Stimulated activated naive CD8-positive, alpha-beta T cell treated with anti-CD3 and anti-CD28 coated beads, Interleukin-15, Interleukin-2, amounts not matched to agents 100 U/mL and 50 U/mL, for 24 hours (primary cell): ENCODE measurements around the gene MAGIX.
A peak's percentile ranks its signal among the peaks of the same experiment; 100 is the strongest.

ENCODE experiments used
- ATAC-seq: fragments of 150-1000 bp; cut with Tn5 transposase; one replicate; pipeline ENCODE4 v1.10.0; 2021
- DNase-seq: peaks from one replicate; pipeline ENCODE4 v3.0.0; 2021

MAGIX gene

DNA sequence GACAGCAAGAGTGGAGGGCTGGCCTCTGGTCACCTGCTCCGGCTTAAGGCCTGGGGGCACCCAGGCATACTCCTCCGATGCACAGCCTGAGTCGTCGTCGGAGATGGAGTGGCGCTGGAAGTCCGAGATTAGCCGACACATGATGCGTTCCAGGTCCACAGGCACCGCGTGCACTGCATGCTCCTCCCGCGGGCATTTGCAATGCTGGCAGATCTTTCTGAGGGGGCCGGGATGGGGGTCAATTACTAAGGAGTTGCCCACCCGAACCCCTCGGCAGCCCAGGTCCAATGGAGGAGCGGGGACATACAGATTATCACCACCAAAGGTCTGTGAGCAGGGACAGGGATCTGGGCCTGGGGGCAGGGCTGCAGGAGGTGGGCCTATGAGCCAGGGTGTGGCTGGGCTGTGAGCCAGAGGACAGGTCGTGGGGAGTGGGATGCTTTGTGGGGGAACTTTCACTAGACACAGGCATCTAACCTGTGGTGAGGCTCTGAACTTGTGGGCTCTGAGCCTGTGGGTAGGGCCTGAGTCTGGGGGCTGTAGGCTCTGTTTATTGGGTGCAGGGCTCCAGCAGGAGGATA is 21.2 kb downstream of the MAGIX start:
- no peak for ATAC-seq
- DNase-seq = no peak

DNA sequence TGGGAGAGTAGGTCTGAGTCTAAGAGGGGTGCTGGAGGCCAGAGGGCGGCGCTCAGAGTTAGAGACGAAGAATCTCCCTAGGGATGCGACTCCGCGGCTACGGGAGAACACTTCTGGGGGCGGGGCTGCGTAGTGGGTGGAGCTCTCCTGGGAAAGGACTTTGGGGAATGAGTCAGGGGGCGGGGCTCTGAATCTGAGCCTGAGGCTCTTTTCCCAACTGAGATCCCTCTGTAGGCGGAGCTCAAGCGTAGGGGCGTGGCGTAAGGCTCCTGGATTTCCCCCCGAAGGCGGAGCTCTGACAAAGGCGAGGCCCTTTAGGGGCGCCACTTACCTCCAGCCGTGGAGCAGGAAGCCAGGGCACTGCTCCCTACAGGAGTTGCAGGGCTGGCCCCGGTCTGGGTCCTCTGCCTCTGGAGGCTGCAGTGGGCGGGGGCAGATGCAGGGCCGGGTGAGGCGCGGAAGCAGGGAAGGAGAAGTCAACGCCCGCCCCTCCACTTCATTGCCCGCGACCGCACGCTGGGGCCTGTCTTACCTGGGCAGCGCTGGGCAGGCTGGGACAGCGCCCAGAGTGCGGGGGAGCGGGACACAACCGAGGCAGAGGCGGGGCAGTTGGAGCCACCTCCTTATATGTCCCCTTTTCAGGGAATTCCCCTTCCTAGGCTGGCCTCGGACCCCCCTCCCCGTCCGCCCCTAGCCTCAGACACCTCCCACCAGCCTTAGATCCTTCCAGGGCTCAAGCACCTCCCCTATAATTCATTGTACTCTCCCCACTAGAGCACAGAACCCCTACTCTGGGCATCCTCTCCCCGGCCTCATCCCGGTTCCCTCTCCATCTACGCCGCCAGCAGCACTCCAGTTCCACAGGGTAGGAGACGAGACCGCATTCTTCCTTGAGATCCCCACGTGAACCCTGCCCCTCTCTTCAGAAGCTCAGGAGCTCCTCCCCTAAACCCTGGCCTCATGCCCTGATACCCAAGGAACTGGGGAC is 22.0 kb downstream of the MAGIX start:
- peak; percentile 54 for DNase-seq
- ATAC-seq = peak; percentile 67

DNA sequence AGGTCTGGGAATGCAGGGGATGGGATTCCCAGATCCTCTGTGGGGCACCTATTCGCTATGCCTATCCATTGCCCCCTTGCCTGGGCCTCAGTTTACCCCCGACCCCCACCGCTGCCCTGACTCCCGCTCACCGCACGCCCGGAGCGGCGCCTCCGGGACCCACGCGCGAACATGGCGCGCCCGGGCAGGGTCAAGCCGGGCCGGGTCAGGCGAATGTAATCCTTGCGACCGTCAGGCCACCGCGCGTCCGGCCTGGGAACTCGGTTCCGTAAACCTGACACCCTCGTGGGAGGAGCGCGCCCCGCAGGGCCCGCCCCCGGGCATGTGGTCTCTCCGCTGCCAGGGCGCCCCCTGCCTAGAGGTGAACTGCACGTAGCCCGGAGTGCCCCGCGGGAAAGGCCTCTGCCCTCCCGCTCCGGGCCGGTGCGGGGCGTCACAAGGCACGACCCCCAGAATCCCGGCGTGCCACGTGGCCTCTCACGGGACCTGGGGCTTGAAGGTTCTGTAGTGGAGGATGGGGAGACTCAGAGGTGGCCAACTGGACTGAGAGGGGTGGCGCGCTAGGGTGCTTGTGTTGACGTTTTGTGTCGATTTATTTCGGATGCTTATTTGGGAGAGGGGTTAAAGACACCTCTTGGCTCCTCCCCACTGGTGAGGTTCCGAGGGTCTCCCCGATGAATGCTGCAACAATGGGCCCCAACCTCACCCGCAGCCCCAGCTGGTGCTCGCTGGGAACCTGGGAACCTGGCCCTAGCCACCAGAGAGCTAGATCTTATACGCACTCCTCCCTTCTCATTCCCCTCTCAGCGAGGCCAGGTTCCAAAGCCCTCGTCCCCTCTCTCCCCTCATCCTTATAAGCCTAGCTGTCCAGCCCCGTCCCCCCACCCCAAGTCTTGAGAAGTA is 23.8 kb downstream of the MAGIX start, which contains the start of gene PRICKLE3:
Gene PRICKLE3 (minus strand): TSS at position 249 of the 903 bp plus-strand sequence. CDS start 76 bp downstream, at position 173.
- ATAC-seq (peak; percentile 11), DNase-seq (peak; percentile 83)

DNA sequence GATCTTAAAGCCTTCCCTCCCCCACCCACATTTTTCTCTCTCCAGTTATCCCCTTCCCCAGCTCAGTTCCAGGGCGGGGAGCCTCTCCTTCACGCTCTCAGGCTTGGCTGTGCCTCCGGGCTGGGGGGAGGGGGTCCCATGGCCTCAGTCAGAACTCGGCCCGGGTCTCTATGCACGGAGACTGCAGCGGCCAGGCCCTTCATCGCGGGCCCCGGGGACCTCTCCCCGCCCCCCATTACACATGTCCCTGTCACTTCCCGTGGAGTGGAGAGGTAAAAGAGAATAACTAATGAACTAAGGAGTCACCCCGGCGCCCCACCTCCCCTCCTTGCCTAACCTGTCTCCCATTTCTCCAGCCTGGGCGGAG is 24.5 kb downstream of the MAGIX start:
- no peak for ATAC-seq
- DNase-seq = no peak

DNA sequence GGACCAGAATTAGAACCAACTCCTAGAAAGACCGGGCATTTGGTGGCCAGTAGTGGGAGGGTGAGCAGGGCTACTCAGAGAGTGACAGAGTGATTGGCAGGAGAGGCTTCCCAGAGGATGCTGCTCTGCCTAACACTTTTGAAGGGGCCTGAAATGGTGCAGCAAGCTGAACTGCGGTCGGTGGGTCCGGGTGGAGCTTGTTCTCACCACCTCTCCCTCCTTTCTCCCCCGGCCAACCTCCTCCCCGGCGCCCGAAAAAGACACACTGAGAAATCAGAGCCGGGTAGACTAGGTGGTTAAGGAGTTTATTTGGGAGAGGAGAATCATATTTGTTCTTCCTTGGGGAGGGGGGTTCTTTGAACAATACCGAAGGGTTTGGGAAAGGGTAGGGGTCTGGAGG is 25.0 kb downstream of the MAGIX start:
- ATAC-seq = no peak

DNA sequence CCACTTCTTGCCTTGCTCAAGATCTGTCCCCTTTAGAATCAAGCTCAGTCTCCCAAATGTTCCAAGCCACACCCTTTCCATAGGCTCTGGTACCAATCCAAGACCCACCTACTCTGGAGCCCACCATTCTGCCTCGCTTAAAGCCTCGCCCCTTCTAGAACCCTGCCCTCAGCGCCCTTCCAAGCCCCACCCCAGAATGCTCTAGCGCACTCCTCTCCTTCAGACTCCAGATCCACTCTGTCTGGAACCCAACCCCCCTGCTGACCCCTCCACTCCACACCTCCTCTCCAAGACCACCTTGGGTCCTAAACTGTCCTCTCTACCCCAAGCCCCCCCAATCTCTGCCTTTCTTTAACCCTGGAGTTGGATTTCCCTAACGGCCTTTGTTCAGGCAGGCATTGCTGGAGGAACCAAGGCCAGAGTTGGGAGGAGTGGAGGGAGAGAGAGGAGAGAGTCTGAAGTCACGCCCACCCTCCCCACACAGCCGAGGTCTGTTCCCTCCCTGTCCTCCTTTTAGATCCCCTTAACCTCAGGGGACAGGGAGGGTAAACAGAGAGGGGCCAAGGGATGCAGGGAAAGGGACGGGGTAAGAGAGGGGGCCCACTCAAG is 26.0 kb downstream of the MAGIX start:
- ATAC-seq (no peak), DNase-seq (no peak)

More for the DNA sequence above, 25.0 kb downstream of the MAGIX start:
- no peak for DNase-seq

DNA sequence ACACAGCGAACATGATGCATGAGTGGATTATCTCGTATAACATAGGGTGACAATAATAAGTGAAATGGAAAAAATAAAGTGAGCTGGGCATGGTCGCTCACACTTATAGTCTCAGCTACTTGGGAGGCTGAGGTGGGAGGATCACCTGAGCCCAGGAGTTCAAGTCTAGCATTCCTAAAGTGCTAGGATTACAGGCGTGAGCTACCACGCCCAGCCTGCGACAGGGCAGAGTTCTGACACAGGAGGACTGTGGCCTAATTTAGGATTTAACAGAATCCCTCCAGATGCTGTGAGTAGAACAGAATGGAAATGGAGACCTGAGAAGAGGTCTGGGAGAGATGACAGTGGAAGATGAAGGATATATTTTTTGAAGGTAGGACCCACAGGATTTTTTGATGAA is 27.0 kb downstream of the MAGIX start:
- no peak for ATAC-seq
- DNase-seq = no peak

DNA sequence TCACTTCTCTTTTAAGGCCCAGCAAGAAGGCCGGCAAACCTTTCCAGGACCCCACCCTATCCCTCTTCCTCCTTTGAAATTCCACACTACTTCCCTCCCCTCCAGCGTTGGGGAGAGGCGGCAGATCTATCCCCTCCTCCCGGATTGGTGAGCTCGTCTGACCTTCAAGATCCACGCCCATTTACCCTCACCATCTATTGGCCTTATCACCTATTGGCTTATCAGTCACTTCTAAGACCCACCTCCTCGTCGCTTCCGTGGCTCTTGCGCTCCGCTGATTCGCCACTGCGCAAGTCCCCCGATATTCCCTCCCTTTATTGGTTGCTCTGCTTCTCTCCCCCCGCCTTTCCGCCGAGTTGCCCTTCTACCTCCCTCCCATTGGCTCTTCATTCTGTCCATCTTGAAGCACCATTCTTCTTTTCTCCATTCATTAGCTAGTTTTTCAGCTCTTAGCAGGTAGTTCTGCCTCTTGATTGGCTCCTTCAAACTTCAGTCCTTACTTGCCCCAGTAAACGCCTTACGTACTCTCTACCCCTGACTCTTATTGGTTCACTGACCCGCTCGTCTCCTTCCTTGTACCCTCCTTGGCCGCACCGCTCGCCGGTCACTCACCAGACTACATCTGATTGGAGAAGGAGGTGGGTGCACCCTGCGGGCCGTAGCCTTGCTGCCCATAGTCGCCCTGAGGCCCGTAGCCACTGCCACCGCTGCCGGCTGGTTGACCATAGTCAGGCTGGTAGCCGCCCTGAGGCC is 28.4 kb downstream of the MAGIX start:
- peak; percentile 77 for DNase-seq
- peak; percentile 91 for ATAC-seq

DNA sequence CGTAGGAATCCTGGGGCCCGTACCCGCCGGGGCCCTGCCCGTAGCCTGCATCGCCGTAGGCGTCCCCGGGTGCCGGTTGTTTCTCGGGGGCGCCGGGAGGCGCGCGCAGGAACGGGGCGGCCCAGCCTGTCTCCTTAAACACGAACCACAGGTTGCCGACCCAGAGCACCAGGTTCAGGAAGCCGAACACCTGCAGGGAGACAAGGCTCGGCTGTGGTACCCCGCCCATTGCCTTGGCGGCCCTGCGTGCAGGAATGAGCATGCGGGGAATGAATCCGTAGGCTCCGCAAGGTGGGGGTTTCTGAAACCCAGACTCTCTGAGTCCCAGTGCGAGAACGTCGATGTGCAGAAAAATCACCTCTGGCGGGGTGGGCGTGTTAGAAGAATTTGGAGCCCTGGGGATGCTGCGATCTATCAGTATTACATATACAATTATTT is 29.0 kb downstream of the MAGIX start:
- DNase-seq (peak; percentile 34), ATAC-seq (peak; percentile 8)

DNA sequence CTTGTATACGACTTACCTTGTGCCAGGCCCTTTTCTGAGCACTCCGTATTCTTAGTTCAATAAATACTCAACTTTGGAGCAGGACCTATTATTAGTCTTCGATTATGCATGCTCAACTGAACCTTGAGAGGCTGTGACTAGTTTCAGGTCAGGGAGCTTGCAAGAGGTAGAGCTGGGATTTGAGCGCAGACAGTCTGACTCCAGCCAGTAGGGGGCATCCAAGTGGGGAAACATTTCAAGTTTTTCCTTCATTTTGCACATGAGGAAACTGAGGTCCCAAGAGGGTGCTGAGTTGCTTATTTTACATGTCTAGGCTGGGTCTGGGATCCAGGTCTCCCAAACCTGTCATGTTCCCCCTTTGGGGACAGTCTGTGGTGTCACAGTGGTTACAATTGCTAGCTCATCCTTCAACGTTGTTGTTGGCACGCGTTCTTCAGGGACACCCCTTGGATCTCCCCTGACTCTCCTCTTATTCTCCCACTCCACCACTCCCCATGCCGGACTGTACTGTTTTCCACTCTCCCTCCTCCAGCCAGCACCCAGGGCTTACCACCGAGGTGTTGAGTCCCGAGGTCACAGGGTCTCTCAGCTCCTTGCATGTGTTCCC is 30.3 kb downstream of the MAGIX start:
- ATAC-seq = no peak
- DNase-seq = peak; percentile 56

DNA sequence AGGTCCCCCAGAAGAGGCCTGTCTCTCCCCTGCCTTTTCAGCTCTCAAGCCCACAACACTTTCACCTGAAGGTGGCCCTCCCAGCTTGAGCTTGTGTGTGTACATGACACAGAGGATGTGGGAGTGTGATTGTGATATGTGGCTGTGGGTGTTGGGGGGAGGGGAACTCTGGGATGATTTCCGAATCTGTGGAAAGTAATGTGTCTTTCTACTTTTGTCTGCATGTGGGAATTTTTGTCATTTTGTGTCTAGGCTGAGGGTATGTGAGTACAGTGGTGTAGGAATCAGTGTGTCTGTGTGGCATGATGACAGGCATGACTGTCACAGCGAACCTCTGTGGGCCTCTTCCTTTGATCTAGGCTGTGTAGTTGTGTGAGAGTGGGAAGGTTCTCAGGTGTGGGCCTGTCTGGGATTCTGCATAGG is 31.0 kb downstream of the MAGIX start:
- ATAC-seq = no peak
- no peak for DNase-seq

DNA sequence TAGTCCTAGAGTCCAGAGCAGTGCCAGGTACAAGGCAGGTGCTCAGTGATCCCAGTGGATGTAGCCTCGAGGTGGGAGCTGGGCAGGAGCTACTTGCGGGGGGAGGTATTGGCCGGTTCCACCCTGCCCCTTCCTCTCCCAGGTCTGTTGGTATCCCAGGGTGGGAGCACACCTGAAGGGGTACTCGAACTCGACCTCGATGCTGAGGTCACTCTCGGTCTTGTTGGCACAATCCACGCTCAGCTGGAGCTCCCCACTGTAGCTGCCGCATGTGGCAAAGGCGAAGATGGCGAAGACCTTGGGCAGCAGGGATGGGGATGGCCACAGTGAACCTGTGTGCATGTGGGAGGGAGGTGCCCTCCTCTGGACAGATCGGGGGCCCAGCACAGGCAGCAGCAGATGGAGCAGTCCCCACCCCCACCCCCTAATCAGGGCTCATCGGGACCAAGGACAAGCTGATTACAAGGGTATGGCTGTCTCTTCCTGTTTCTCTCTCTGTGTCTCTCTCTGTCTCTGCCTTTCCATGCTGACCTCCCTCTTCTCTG is 35.1 kb downstream of the MAGIX start:
- DNase-seq (no peak), ATAC-seq (no peak)

DNA sequence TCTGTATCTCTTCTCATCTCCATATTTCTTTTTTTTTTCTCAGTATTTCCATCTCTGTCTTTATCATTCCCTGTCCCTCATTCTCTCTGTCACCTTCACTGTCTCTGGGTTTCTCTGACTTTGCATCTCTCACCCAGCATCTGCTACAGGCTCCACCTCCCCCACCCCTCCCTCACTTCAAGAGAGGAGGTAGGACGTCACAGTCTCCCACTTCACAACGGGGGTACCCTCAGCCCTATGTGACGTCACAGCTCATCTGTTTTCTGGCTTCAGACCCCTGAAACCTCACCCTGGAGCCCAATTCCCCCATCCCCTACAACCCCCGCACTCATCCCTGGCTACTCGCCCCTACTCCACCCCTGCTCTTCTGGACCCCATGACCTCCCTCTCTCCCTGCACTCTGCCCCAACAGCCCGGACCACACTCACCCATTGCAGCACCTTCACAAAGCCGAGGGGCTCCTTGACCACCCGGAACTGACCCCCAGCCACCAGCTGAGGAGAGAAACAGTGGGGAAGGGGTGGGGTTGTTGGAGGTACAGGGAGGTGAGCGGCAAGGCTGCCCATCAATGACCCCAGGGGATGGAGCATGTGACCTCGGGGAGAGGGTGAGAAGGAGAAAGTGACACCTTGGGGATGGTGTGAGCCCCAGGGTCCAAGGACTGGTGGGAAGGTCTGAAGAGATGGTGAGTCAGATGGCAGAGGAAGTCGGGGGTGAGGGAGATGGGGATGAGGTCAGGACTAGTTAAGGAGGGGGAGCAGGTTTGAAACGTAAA is 36.2 kb downstream of the MAGIX start:
- ATAC-seq (no peak), DNase-seq (no peak)

DNA sequence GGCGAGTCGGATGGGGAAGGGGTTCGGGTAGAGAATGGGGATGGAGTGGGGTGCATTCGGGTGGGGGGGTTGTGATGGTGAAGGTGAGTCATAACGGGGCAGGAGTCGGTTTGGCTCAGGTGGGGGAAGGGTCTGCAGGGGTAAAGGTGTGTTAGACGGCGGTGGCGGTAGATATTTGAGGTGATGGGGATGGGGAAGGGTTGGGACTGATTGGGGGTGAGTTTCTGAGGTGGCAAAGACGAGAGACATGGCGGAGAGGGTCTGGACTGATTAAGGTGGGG is 36.7 kb downstream of the MAGIX start:
- DNase-seq (no peak), ATAC-seq (no peak)

DNA sequence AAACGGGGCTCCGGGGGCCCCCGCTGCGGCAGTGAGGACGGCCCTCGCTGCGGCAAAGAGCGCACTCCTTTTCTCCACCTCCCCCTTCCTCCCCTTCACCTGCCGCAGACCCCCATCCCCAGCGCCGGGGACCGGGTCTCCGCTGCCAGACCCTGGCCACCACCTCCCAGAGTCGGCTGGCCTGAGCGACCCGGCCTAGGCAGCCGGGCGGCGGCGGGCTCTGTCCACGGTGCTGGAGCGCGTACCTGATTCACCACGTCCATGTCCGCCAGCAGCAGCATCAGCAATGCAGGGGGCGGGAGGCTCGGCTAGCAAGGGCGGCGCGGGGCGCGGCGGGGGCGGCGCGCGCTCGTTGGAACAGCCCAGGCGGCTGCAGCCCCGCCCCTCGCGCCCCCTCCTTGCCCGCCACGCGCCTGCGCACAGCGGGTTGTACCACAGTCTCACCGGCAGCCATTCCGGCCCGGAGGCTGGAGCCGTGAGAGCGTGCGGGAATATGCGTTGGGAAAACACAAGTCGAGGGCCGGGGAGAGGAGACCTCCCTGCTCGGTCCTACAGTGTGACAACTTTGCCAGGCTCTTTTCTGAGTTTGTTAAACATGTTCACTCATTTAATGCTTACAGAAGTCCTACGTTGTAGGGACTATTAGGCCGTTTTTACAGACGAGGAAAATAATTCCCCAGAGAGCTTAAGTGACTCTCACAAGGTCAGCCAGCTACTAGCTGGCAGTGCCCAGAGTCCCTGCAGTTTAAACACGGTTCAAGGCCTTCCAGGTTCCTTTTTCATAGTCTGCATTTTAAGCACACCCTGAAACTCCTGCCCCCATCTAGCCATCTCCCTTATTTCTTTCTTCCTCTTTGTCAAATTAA is 37.6 kb downstream of the MAGIX start, which contains the start of gene SYP:
Gene SYP (minus strand): TSS at position 288 of the 866 bp plus-strand sequence. CDS start 7 bp downstream, at position 281.
- DNase-seq (peak; percentile 88), ATAC-seq (peak; percentile 96)

DNA sequence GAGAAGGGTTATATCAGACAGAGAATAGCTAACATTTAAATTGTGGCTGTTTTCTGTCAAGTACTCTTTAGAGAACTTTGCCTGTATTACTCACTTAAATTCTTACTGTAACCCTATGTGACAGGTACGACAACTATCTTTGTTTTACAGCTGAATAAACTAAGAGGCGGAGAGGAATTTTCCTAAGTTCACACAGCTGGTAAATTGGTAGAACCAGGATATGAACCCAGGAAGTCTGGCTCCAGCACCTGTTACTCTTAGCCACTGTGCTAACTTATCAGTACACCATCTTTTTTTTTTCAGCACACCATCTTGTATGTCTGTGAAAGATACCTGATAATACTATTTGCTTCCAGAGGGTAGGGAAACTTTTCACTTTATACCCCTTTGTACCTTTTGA is 39.5 kb downstream of the MAGIX start:
- ATAC-seq = no peak

DNA sequence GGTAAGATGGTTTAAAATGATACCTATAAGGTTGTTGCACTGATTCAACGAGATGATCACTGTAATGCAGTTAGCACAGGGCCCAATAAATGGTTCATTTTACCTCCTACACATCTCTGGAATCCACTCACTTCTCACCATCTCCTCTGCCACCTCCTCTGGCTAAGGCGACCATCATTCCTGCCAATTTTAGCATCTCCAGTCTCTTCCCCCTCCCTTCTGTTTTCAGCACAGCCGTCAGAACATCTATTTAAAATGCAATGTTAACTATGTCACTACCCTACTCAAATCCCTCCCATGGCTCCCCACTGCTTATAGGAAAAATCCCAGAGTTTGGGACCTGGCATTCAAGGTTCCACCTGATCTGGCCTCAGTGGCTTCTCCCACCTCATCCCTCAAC is 41.0 kb downstream of the MAGIX start:
- ATAC-seq (no peak), DNase-seq (no peak)

More for the DNA sequence above, 39.5 kb downstream of the MAGIX start:
- DNase-seq = no peak

DNA sequence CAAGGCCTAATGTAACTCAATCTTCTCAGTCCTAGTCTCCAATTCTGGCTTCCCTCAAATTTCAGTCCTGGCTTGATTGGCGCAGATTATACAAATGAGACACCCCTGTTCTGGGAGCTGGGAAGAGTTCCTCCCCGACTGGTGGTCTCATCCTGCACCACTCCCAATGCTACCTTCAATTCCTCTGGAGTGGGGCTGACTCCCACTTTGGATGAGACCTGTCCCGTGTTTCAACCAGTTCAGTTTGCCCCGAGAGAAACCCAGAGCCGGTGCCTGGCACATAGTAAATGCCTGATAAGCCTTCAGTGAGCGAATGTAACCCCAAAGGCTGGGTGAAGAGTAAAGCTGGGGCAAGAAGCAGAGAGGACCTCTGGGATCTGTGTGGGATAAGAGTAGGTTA is 41.5 kb downstream of the MAGIX start:
- DNase-seq (no peak), ATAC-seq (no peak)

DNA sequence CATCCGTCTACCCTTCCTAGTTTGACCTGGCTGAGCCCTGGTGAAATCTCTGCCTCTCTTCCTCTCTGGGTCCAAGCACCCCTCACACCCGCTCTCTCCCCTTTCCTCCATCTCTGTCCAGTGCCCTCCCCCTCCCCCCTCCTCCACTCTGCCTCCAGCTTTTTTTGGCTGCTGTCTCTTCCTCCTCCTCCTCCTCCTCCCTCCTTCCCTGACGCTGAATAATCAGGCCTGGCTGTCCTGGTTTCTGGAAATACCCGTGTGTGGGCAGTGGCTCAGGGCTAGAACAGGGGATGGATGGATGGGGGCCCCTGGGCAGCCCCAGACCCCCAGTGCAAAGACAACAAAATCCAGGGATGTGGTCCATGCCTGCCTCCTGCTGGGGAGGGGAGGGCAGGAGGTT is 42.2 kb downstream of the MAGIX start:
- ATAC-seq = no peak

More for the DNA sequence above, 42.2 kb downstream of the MAGIX start:
- no peak for DNase-seq
